GM23338 (cell line): ENCODE results near the gene UNK.

ENCODE experiments used
- CREB1 ChIP-seq: fragments of 250-450 bp; sonication (Bioruptor Pico); IDR thresholded peaks from 2 replicates; pipeline ENCODE4 v1.5.0; 2020; ENCODE audit warnings: low read depth, mild to moderate bottlenecking, moderate library complexity
- EZH2 ChIP-seq: fragments of 200-600 bp; sonication (generic); IDR thresholded peaks from one replicate; pipeline ENCODE4 v1.8.0; 2017; ENCODE audit warnings: antibody characterized with exemption, mild to moderate bottlenecking, low read depth; ENCODE audit not compliant: unreplicated experiment
- EZH2phosphoT487 ChIP-seq: fragments of 200-600 bp; sonication (generic); IDR thresholded peaks from one replicate; pipeline ENCODE4 v1.8.1; 2018; ENCODE audit warnings: antibody characterized with exemption; ENCODE audit not compliant: unreplicated experiment
- JUNB ChIP-seq: IDR thresholded peaks from one replicate; pipeline ENCODE4 v1.6.1; 2016; ENCODE audit warnings: antibody characterized with exemption; ENCODE audit not compliant: unreplicated experiment
- POLR2AphosphoS5 ChIP-seq: IDR thresholded peaks from 2 replicates; pipeline ENCODE4 v1.6.1; 2016; ENCODE audit warnings: antibody characterized with exemption, low read depth
- REST ChIP-seq: IDR thresholded peaks from one replicate; pipeline ENCODE4 v1.6.1; 2018; ENCODE audit warnings: antibody characterized with exemption; ENCODE audit not compliant: unreplicated experiment
- STAT1 ChIP-seq: IDR thresholded peaks from one replicate; pipeline ENCODE4 v1.6.1; 2016; ENCODE audit warnings: antibody characterized with exemption; ENCODE audit not compliant: unreplicated experiment
- ZNF114 ChIP-seq: fragments of 250-450 bp; sonication (Bioruptor Pico); IDR thresholded peaks from 2 replicates; pipeline ENCODE4 v1.5.0; 2020; ENCODE audit warnings: mild to moderate bottlenecking, moderate library complexity
- TF ChIP-seq, protein P1 (sequence below), 2 experiments: fragments of 200-600 bp in 1 of 2; sonication (generic) in 1 of 2; conservative IDR thresholded peaks; 2 replicates each; pipeline versions ENCODE4 v1.5.1 to v1.6.1; 2016 to 2017; ENCODE audit warnings: antibody characterized with exemption in 2 of 2, low read depth in 2 of 2, mild to moderate bottlenecking in 2 of 2, moderate library complexity in 1 of 2
- TF ChIP-seq, protein P2 (sequence below): IDR thresholded peaks from 2 replicates; pipeline ENCODE4 v1.6.1; 2016; ENCODE audit warnings: antibody characterized with exemption

- TF ChIP-seq REST (no peak), POLR2AphosphoS5 (no peak), EZH2 (no peak), CREB1 (no peak), EZH2phosphoT487 (no peak), JUNB (no peak), STAT1 (no peak), ZNF114 (no peak)
- TF ChIP-seq, protein P1, sequence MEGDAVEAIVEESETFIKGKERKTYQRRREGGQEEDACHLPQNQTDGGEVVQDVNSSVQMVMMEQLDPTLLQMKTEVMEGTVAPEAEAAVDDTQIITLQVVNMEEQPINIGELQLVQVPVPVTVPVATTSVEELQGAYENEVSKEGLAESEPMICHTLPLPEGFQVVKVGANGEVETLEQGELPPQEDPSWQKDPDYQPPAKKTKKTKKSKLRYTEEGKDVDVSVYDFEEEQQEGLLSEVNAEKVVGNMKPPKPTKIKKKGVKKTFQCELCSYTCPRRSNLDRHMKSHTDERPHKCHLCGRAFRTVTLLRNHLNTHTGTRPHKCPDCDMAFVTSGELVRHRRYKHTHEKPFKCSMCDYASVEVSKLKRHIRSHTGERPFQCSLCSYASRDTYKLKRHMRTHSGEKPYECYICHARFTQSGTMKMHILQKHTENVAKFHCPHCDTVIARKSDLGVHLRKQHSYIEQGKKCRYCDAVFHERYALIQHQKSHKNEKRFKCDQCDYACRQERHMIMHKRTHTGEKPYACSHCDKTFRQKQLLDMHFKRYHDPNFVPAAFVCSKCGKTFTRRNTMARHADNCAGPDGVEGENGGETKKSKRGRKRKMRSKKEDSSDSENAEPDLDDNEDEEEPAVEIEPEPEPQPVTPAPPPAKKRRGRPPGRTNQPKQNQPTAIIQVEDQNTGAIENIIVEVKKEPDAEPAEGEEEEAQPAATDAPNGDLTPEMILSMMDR (conservative IDR thresholded peaks at IDR 0.05; ENCODE audit: low read depth in 2 of 2): no peak
- TF ChIP-seq, protein P2, sequence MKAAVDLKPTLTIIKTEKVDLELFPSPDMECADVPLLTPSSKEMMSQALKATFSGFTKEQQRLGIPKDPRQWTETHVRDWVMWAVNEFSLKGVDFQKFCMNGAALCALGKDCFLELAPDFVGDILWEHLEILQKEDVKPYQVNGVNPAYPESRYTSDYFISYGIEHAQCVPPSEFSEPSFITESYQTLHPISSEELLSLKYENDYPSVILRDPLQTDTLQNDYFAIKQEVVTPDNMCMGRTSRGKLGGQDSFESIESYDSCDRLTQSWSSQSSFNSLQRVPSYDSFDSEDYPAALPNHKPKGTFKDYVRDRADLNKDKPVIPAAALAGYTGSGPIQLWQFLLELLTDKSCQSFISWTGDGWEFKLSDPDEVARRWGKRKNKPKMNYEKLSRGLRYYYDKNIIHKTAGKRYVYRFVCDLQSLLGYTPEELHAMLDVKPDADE: no peak
These were observed 23.3 kb downstream of the UNK start for GRCh38 chr17:75807861-75808260.
